Measurements from ENCODE around the gene GRM2. TPM values are rescaled to one million over a fixed set of nuclear protein-coding genes. Genes with fewer than 3 reads are reported as not detected.

GRM2 gene
- total RNA-seq, 1 experiment from 2014 or later, result 3.7 TPM

- Mint-ChIP-seq H3K27me3 (ENCODE audit: low read depth) (no peaks in the 10 kb centered on the region; the same call in 1 of the 2 replicates), H3K27ac (no peak overlapping the region; the same call in 1 of the 2 replicates), H3K4me1 (peaks cover 27% of the 10 kb centered on the region), H3K4me3 (no peak overlapping the region), H3K9me3 (no peaks in the 10 kb centered on the region), H3K36me3 (no peaks in the 10 kb centered on the region)
- ChIA-PET POLR2A (interaction anchor here (0.6 kb wide), 1 partner anchor 191 kb away, joined by 3 read pairs; no protein-coding TSS in a partner anchor), CTCF (interaction anchor here (0.9 to 5.7 kb wide), 4 partner anchors 8 to 174 kb away, joined by 3 to 198 read pairs (median 36); partner anchors contain the start of gene DCAF1)
- no peak for TF ChIP-seq NR1H2 (CRISPR knock-in tag; IDR thresholded peaks at IDR 0.05)
- TF ChIP-seq ARID4B (CRISPR knock-in tag; IDR thresholded peaks at IDR 0.05; ENCODE audit: borderline replicate concordance), result no peak
- no peak for TF ChIP-seq ERG (CRISPR knock-in tag; IDR thresholded peaks at IDR 0.05)
- TF ChIP-seq ZSCAN18 (CRISPR knock-in tag; IDR thresholded peaks at IDR 0.05), result no peak
- TF ChIP-seq ZNF138 (CRISPR knock-in tag; conservative IDR thresholded peaks at IDR 0.05), result no peak
- no peak for TF ChIP-seq ZNF317 (CRISPR knock-in tag; IDR thresholded peaks at IDR 0.05; ENCODE audit: borderline replicate concordance, low read depth)
- TF ChIP-seq STAT6 (CRISPR knock-in tag; conservative IDR thresholded peaks at IDR 0.05; ENCODE audit: low read depth), result no peak
- no peak for TF ChIP-seq ZNF671 (CRISPR knock-in tag; IDR thresholded peaks at IDR 0.05)
- TF ChIP-seq ATF3 (CRISPR knock-in tag; conservative IDR thresholded peaks at IDR 0.05), result no peak
- TF ChIP-seq FOXP1 (CRISPR knock-in tag; IDR thresholded peaks at IDR 0.05; ENCODE audit: borderline replicate concordance), result no peak
- no peak for TF ChIP-seq ZBTB43 (CRISPR knock-in tag; IDR thresholded peaks at IDR 0.05)
- DNase-seq (ENCODE audit: low spot score) (no peak), ATAC-seq (no peak)
Measured at GRCh38 chr3:51673802-51674654, 32.8 kb upstream of the GRM2 start.
